ENCODE measurements around the gene MRM2. TPM values are rescaled to one million over a fixed set of nuclear protein-coding genes. Genes with fewer than 3 reads are reported as not detected.
"Not testable (repeated sequence)": the region's sequence is repeated elsewhere in the genome, so short reads cannot be mapped to it uniquely, and the experiment has no call there.

The MRM2 gene
- total RNA-seq, 1 donor from 2014 or later = 20.7 TPM

GRCh38 chr7:2269991-2270460 lies 28.0 kb upstream of the MRM2 start:
- intact Hi-C loops (cut with DNase I) = no loop called here
- DNase-seq (ENCODE audit: missing footprints) (no peak), ATAC-seq (no peak)

GRCh38 chr7:2269089-2269990 lies 27.3 kb upstream of the MRM2 start:
- intact Hi-C loops (cut with DNase I); DNase-seq (ENCODE audit: missing footprints); ATAC-seq: not testable (repeated sequence)

DNA sequence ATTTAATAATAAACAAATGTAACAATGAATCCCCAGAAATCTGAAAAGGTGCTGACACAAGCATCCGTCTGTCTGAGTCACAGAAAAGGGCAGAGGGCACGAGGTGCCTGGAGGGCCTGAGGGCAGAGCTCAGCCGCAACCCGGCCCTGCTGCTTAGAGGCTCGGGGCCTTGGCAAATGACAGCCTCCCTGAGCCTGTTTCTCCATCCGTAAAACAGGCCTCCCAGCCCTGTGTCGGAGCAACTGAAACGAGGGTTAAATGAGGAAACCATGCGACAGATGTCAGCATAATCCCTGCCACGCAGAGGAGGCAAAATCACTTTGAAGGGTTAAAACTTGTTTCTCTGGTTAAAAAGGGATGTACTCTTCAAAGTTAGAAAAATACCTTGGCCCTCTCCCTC lies 24.9 kb upstream of the MRM2 start:
- ATAC-seq (no peak), DNase-seq (ENCODE audit: missing footprints) (no peak)
- intact Hi-C loops (cut with DNase I) = no loop called here

- intact Hi-C loops (cut with DNase I) = no loop called here
- peak; percentile 37 for DNase-seq (ENCODE audit: missing footprints)
- ATAC-seq = no peak
These were observed 22.2 kb upstream of the MRM2 start for GRCh38 chr7:2264158-2264557.

GRCh38 chr7:2263176-2263575 lies 21.2 kb upstream of the MRM2 start:
- DNase-seq (ENCODE audit: missing footprints) (peak; percentile 15), ATAC-seq (no peak)
- intact Hi-C loops (cut with DNase I) = no loop called here

GRCh38 chr7:2261611-2262010 lies 19.6 kb upstream of the MRM2 start:
- no peak for ATAC-seq
- DNase-seq (ENCODE audit: missing footprints) = peak; percentile 18
- intact Hi-C loops (cut with DNase I) = no loop called here

DNA sequence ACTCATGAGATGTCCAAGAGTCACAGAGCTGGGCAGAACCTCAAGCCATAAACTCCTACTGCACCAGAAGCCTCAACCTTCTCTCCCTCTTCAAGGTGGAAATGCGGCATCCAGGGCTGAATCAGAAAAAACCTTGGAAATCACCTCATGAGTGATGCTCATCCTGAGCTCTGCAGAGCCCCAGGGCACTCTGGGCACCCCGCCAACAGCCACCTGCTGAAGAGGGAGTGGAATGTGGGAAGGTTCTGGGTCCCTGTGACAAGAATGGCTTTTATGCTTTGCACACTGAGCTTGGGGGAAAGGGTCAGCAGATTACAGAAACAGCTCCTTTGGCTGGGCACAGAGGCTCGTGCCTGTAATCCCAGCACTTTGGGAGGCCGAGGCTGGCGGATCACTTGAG lies 18.8 kb upstream of the MRM2 start:
- intact Hi-C loops (cut with DNase I) = no loop called here
- ATAC-seq = no peak
- DNase-seq (ENCODE audit: missing footprints) = no peak

- no peak for ATAC-seq
- intact Hi-C loops (cut with DNase I) = no loop called here
These were observed 17.5 kb upstream of the MRM2 start for GRCh38 chr7:2259480-2259879.

GRCh38 chr7:2258661-2259365 lies 16.8 kb upstream of the MRM2 start:
- DNase-seq (ENCODE audit: missing footprints) (no peak), ATAC-seq (no peak)
- intact Hi-C loops (cut with DNase I) = no loop called here

More at GRCh38 chr7:2259480-2259879, 17.5 kb upstream of the MRM2 start:
- DNase-seq (ENCODE audit: missing footprints) = peak; percentile 3

GRCh38 chr7:2257651-2258050 lies 15.6 kb upstream of the MRM2 start:
- DNase-seq (ENCODE audit: missing footprints) = peak; percentile 50
- intact Hi-C loops (cut with DNase I) = no loop called here

DNA sequence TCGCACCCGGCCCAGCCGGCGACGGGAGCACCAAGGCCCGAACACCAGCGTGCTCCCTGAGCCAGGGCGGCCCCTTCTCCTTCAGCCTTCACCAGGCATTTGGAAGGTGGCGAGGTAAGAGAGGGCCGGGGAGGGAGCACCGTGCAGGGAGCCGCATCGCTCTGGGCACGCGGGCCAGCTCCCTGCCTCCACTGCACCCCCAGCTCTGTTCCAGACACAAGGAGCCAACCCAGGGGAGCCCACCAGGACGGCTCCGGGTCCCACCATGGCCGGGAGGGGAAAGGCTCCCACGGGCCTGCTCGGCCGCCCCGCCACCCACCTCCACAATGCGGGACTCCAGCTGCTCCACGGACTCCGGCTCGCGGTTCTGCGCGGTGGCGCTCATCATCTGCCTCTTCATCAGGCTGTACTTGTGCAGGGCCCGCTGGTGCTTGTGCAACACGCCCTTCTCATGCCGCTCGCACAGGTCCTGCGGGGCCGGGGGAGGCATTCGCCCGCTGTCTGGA lies 15.1 kb upstream of the MRM2 start:
- intact Hi-C loops (cut with DNase I) = no loop called here
- ATAC-seq = no peak

More at GRCh38 chr7:2257651-2258050, 15.6 kb upstream of the MRM2 start:
- no peak for ATAC-seq

GRCh38 chr7:2256306-2257045 lies 14.5 kb upstream of the MRM2 start:
- DNase-seq (ENCODE audit: missing footprints) = peak; percentile 57
- no peak for ATAC-seq
- intact Hi-C loops (cut with DNase I) = no loop called here

More for the DNA sequence above, 15.1 kb upstream of the MRM2 start:
- DNase-seq (ENCODE audit: missing footprints) = peak; percentile 60

DNA sequence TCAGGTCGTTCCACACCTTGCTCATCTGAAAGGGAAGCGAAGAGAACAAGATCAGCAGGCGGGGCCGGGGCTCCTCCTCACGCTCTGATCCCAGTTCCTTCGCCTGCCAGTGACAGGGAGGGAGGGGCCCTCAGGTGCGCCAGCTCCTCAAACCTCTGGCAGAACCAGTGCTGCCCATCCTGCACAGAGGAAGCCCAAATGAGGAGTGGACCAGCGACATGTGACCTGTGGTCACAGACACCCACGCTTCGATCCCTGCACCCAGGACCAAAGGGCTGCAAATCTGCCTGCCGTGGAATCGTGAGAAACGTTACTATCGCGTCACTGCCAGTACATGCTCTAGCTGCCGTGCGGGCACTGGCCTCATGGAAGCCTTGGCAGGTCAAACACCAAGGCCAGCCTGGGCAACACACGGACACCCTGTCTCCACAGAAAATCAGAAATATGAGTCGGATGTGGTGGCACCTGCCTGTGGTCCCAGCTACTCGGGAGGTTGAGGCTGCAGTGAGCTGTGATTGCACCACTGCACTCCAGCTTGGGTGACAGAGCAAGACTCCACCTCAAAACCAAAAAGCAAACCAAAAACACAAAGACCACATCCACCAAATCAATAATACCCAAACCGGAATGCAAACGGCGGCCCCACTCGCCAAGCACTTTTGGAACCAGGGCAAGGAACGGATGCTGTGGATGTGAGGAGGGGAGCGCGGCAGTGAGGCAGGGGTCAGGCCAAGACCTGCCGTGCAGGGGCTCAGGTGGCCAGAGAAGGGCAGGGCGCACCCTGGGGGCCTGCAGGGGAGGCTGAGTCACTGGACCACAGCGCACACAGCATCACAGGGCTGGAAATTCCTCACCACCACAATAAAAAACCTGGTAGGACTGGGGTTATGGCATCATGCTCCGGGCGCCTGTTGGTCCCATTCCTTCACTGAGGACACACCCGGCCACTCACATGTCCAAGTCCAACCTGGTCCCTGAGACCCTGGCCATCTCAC lies 13.4 kb upstream of the MRM2 start:
- intact Hi-C loops (cut with DNase I) = no loop called here
- DNase-seq (ENCODE audit: missing footprints) = peak; percentile 45
- ATAC-seq = no peak

- intact Hi-C loops (cut with DNase I) = no loop called here
- DNase-seq (ENCODE audit: missing footprints) (peak; percentile 1), ATAC-seq (no peak)
These were observed 12.6 kb upstream of the MRM2 start for GRCh38 chr7:2254429-2255144.

- intact Hi-C loops (cut with DNase I) = no loop called here
- ATAC-seq (no peak), DNase-seq (ENCODE audit: missing footprints) (peak; percentile 50)
These were observed 11.7 kb upstream of the MRM2 start for GRCh38 chr7:2253525-2254244.

DNA sequence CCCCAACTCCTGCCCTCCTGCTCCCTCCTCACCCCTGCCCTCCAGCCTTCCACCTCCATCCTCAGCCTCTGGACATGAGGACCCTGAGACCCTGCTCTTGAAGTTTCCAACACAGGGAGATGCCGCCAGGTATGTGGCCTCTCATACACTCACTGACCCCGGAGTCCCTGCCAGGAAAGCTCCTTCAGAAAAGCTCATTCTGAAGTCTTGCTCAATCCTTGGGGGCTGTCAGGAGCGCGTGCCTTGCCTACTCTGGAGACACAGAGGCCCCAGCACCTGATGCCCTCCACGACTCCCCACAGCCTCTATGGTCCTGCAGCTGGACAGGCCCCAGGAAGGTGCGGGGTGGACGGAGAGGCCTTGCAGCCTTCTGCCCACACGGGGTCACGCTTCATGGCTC lies 11.0 kb upstream of the MRM2 start:
- ATAC-seq (no peak), DNase-seq (ENCODE audit: missing footprints) (peak; percentile 48)
- intact Hi-C loops (cut with DNase I) = no loop called here
